ENCODE results near the gene ACOX2. TPM values are rescaled to one million over a fixed set of nuclear protein-coding genes. Genes with fewer than 3 reads are reported as not detected.

Gene ACOX2
- total RNA-seq, 4 donors from 2014 or later = 18.6 to 43.1 (median 36.1) TPM

DNA sequence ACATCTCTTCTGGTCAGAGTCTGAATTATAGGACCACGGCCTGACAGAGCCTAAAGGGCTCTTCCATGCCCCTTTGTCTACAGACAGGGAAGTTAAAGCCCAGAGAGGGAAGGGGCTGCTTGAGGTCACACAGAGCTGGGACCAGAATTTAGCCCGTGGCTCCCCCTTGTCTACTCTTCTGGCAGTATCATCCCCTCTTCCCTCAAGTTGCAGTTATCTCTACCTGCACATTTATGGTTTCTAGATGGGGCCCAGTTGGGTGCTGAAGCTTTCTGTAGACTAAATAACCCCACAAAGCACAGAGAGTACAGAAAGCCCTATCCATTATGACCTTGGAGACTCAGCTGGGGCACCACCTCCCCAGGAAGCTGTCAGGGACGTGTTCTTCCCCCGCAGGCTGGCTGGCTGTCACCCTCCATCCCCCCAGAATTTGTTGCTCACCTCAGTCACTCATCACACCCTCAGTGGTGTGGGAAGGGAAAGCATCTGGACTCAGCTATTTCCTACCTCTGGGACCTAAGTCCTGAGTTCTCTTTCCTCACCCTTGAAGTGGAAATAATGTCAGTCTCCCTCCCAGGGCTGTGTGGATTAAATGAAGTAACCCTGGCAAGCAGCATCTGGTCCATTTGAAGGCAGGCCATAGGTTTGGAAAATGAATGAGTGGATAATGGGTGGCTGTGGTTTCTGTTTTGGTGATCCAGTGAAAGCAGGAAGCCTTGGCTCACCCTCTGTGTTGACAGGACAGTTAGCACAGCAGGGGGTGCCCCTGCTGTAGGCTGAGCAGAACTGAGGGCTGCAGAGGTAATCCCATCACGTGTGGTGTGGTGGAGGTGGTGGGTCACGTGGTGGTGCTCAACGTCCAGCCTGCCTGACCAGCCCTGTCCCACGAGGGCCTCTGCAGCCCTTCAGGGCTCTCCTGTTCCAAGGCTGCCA is 16.3 kb downstream of the ACOX2 start:
- DNase-seq (ENCODE audit: low spot score in 2 of 2) = no peak
- H3K36me3 ChIP-seq = peaks cover 0 to 99% (median 4%) of the 10 kb centered on the region in 3 donors

DNA sequence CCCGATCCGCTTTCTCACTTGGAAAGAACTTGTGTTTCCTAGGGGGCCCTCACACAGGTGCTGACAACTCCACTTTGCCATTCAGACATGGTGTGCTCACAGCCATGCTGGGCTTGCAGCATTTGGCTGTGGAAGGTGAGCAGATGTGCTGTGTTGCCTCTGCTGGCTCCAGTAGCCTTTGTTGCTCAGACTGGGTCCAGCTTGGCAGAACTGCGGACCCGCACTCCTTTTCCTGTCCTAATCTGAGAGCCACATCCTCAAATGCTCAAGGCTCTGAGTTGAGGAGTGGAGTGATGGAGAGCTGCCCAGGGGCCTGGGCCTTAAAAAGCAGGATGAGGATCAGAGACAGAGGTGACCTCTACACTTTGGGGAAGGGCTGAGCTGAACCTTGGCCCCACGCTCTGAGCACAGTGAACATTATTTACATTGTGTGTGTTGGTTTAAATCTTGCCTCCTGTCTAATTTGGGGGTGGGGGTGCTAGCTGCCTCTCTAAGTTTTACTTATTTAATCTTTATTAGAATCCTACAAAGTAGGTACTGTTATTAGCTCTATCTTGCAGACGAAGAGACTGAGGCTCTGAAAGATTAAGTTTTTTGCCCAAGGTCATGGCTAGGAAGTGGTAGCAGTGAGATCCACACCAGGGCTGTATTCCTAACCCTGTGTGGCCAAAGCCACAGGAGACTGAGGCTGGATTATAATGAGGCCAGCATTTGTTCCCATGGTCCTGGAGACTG is 17.2 kb downstream of the ACOX2 start:
- no peak overlapping the region for H3K4me3 ChIP-seq
- peaks cover 0 to 97% (median 4%) of the 10 kb centered on the region in 3 donors for H3K36me3 ChIP-seq

More for the DNA sequence above, 16.3 kb downstream of the ACOX2 start:
- TF ChIP-seq EP300 (IDR thresholded peaks at IDR 0.05) (no peak), POLR2A (IDR thresholded peaks at IDR 0.05) (no peak), CTCF (IDR thresholded peaks at IDR 0.05) (no peak)
- Histone ChIP-seq H3K27ac (no peak overlapping the region), H3K4me1 (peaks cover 0 to 3% (median 0%) of the 10 kb centered on the region in 4 donors), H3K27me3 (no peaks in the 10 kb centered on the region), H3K4me3 (no peak overlapping the region), H3K9me3 (no peaks in the 10 kb centered on the region)
- 56 to 71% methylated on average over 4 to 8 of the region's 8 CpGs for WGBS, 2 donors

GRCh38 chr3:58518291-58518789 is 18.6 kb downstream of the ACOX2 start:
- H3K4me1 ChIP-seq = peaks cover 0 to 3% (median 0%) of the 10 kb centered on the region in 4 donors
- peaks cover 0 to 97% (median 4%) of the 10 kb centered on the region in 3 donors for H3K36me3 ChIP-seq
- 51 to 60% methylated on average over 3 of the region's 3 CpGs for WGBS, 2 donors
- no peak for DNase-seq (ENCODE audit: low spot score in 2 of 2)
- no peaks in the 10 kb centered on the region for H3K9me3 ChIP-seq
- TF ChIP-seq POLR2A (IDR thresholded peaks at IDR 0.05) = no peak
- TF ChIP-seq EP300 (IDR thresholded peaks at IDR 0.05) = no peak
- TF ChIP-seq CTCF (IDR thresholded peaks at IDR 0.05) = no peak
- H3K27me3 ChIP-seq = no peaks in the 10 kb centered on the region
- H3K27ac ChIP-seq = no peak overlapping the region
- H3K4me3 ChIP-seq = no peak overlapping the region

More for the DNA sequence above, 17.2 kb downstream of the ACOX2 start:
- TF ChIP-seq CTCF (IDR thresholded peaks at IDR 0.05) (no peak), POLR2A (IDR thresholded peaks at IDR 0.05) (no peak), EP300 (IDR thresholded peaks at IDR 0.05) (no peak)
- Histone ChIP-seq H3K9me3 (no peaks in the 10 kb centered on the region), H3K27me3 (no peaks in the 10 kb centered on the region), H3K4me1 (peaks cover 0 to 3% (median 0%) of the 10 kb centered on the region in 4 donors), H3K27ac (no peak overlapping the region)
- DNase-seq (ENCODE audit: low spot score in 2 of 2) = no peak
- WGBS, 2 donors = 84 to 85% methylated on average over 6 of the region's 6 CpGs

DNA sequence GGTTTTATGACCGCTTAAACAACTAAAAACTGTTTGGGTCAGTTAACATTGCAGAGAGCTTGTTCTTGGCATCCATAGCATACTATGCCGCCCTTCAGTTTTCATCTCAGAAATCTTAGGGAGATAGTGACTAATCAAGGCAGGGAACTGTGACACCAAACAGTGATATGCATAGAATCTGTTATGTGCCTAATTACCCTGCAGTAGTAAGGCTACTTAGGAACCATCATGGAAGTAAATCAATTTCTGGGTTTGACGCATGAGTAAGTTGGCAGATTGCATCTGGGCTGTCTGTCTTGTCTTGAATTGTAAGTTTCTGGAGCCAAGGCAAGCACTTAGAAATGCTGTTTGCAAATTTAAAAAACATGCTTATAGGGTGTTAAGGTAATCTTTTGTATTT is 22.6 kb downstream of the ACOX2 start:
- DNase-seq (ENCODE audit: low spot score in 2 of 2) = no peak
- no peaks in the 10 kb centered on the region for H3K9me3 ChIP-seq
- no peaks in the 10 kb centered on the region for H3K27me3 ChIP-seq
- H3K4me1 ChIP-seq = no peaks in the 10 kb centered on the region
- no peak overlapping the region for H3K27ac ChIP-seq
- no peak for TF ChIP-seq POLR2A (IDR thresholded peaks at IDR 0.05)
- no peak for TF ChIP-seq EP300 (IDR thresholded peaks at IDR 0.05)
- TF ChIP-seq CTCF (IDR thresholded peaks at IDR 0.05) = no peak
- H3K4me3 ChIP-seq = no peak overlapping the region
- WGBS, 2 donors = 94 to 96% methylated on average over 3 of the region's 3 CpGs
- peaks cover 0 to 84% (median 3%) of the 10 kb centered on the region in 3 donors for H3K36me3 ChIP-seq
